Measurements from ENCODE around the gene PPP3CA.

GRCh38 chr4:101191302-101192098 is 155.8 kb downstream of the PPP3CA start:
- TF ChIP-seq EZH2 (IDR thresholded peaks at IDR 0.05; ENCODE audit: insufficient read depth, poor library complexity, severe bottlenecking) (no peak), EZH2phosphoT487 (IDR thresholded peaks at IDR 0.05; ENCODE audit: insufficient read depth, low read depth) (no peak)
